Glutamatergic neuron (in vitro differentiated cells): ENCODE measurements around the gene ABCD4. TPM values are rescaled to one million over a fixed set of nuclear protein-coding genes. Genes with fewer than 3 reads are reported as not detected.
A peak's percentile ranks its signal among the peaks of the same experiment; 100 is the strongest.

ENCODE experiments used
- DNase-seq: peaks from one replicate; pipeline ENCODE4 v3.0.0; 2022
- H3K27ac Mint-ChIP-seq: one replicate; pipeline ENCODE4 v1.8.0; 2020; ENCODE audit warnings: mild to moderate bottlenecking, mixed read lengths, inconsistent platforms; ENCODE audit not compliant: unreplicated experiment
- H3K27me3 Mint-ChIP-seq: one replicate; pipeline ENCODE4 v1.8.0; 2020; ENCODE audit warnings: mild to moderate bottlenecking, moderate library complexity, mixed read lengths, inconsistent platforms; ENCODE audit not compliant: unreplicated experiment
- H3K36me3 Mint-ChIP-seq: one replicate; pipeline ENCODE4 v1.8.0; 2020; ENCODE audit warnings: mild to moderate bottlenecking, mixed read lengths, inconsistent platforms; ENCODE audit not compliant: unreplicated experiment
- H3K4me1 Mint-ChIP-seq: one replicate; pipeline ENCODE4 v1.8.0; 2020; ENCODE audit warnings: mild to moderate bottlenecking, low read depth, mixed read lengths, inconsistent platforms; ENCODE audit not compliant: unreplicated experiment
- H3K4me3 Mint-ChIP-seq: one replicate; pipeline ENCODE4 v1.8.0; 2020; ENCODE audit warnings: mild to moderate bottlenecking, mixed read lengths, inconsistent platforms; ENCODE audit not compliant: unreplicated experiment
- H3K9me3 Mint-ChIP-seq: one replicate; pipeline ENCODE4 v1.8.0; 2020; ENCODE audit warnings: mild to moderate bottlenecking, moderate library complexity, mixed read lengths, inconsistent platforms; ENCODE audit not compliant: unreplicated experiment
- CTCF ChIP-seq: fragments of 200-600 bp; sonication (generic); IDR thresholded peaks from one replicate; pipeline ENCODE4 v1.5.0; 2021; ENCODE audit not compliant: partially characterized antibody, unreplicated experiment
- total RNA-seq: library from RNA; stranded (reverse); fragmentation: NEBNext Ultra II Directional; extraction: Animal tissue kit (Norgen Biotek cat#: 25700); gene quantifications from one replicate; pipeline ENCODE4 v1.2.1, GENCODE V29; 2021; ENCODE audit not compliant: unreplicated experiment

The ABCD4 gene
- total RNA-seq, 1 donor from 2014 or later: 73.7 TPM

- no peak overlapping the region for H3K27ac Mint-ChIP-seq
- TF ChIP-seq CTCF: no peak
- H3K27me3 Mint-ChIP-seq: peaks cover 19% of the 10 kb centered on the region
- peaks cover 6% of the 10 kb centered on the region for H3K4me1 Mint-ChIP-seq
- H3K36me3 Mint-ChIP-seq: no peaks in the 10 kb centered on the region
- no peak for DNase-seq
- H3K9me3 Mint-ChIP-seq: peaks cover 1% of the 10 kb centered on the region
- no peak overlapping the region for H3K4me3 Mint-ChIP-seq
Observed at GRCh38 chr14:74267588-74267987, 35.1 kb downstream of the ABCD4 start.

GRCh38 chr14:74265301-74265965 lies 37.3 kb downstream of the ABCD4 start:
- peaks cover 1% of the 10 kb centered on the region for H3K9me3 Mint-ChIP-seq
- TF ChIP-seq CTCF: no peak
- H3K4me1 Mint-ChIP-seq: peaks cover 9% of the 10 kb centered on the region
- no peak for DNase-seq
- peaks cover 21% of the 10 kb centered on the region for H3K27me3 Mint-ChIP-seq
- H3K4me3 Mint-ChIP-seq: no peak overlapping the region
- H3K36me3 Mint-ChIP-seq: no peaks in the 10 kb centered on the region
- peak overlapping the region; percentile 1 for H3K27ac Mint-ChIP-seq

- no peak overlapping the region for H3K27ac Mint-ChIP-seq
- peaks cover 1% of the 10 kb centered on the region for H3K9me3 Mint-ChIP-seq
- DNase-seq: no peak
- no peak overlapping the region for H3K4me3 Mint-ChIP-seq
- peaks cover 24% of the 10 kb centered on the region for H3K27me3 Mint-ChIP-seq
- TF ChIP-seq CTCF: no peak
- no peaks in the 10 kb centered on the region for H3K36me3 Mint-ChIP-seq
- H3K4me1 Mint-ChIP-seq: peaks cover 9% of the 10 kb centered on the region
Observed at GRCh38 chr14:74263921-74264320, 38.8 kb downstream of the ABCD4 start.

- Mint-ChIP-seq H3K27me3 (peaks cover 18% of the 10 kb centered on the region), H3K4me3 (no peak overlapping the region), H3K9me3 (peaks cover 1% of the 10 kb centered on the region), H3K36me3 (no peaks in the 10 kb centered on the region), H3K4me1 (peaks cover 9% of the 10 kb centered on the region), H3K27ac (no peak overlapping the region)
- no peak for TF ChIP-seq CTCF
- DNase-seq: no peak
Observed at GRCh38 chr14:74263181-74263580, 39.6 kb downstream of the ABCD4 start.

GRCh38 chr14:74262076-74262475 lies 40.7 kb downstream of the ABCD4 start:
- Mint-ChIP-seq H3K9me3 (peaks cover 1% of the 10 kb centered on the region), H3K27me3 (peaks cover 15% of the 10 kb centered on the region), H3K4me3 (no peak overlapping the region), H3K27ac (no peak overlapping the region), H3K4me1 (peaks cover 9% of the 10 kb centered on the region), H3K36me3 (no peaks in the 10 kb centered on the region)
- no peak for TF ChIP-seq CTCF
- no peak for DNase-seq
